ENCODE results near the gene PHKB. TPM values are rescaled to one million over a fixed set of nuclear protein-coding genes. Genes with fewer than 3 reads are reported as not detected.
"Not testable (repeated sequence)": the region's sequence is repeated elsewhere in the genome, so short reads cannot be mapped to it uniquely, and the experiment has no call there.

PHKB gene
- polyA plus RNA-seq, 3 donors, result 73.7 to 88.5 (median 85.8) TPM

DNA sequence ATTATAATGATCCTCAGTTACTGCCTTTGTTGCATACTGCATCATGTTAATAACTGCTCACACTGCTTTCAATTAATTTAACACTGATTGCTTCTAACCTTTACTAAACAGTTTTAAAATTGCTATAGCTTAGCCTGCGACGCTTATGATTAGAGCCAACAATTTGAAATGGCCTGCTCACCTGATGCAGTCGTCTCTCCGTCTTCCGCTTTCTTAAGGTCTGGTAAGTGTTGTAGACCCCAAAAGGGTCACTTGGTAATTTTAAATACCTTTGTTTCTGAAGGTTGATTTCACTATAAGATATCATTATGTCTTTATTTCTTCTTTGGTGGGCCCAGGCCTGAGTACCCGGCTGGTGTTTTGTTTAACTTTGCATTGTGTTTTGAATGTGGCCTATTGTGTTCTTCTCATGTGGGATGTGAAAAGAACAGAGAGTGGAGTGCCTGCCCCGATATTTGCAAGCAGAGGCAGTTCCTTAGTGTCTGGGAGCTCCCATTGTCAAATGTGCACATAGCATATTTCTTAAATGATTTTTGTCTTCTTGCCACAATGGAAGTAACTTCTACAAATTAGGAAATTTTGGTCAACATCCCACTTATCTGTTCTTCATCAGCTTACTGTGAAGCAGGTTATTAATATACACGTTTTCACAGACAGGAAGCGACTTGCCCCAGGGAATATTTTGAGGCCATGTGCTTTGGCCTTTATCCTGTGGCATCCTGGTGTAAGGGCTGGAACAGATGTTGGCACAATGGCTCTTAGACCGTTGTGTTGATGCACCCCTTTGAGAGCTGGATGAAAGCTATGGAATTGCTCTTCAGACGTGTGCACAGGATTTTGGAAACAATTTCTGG is 2.9 kb downstream of the PHKB start:
- no peak for DNase-seq (ENCODE audit: extremely low read depth in 1 of 11, low read depth in 9 of 11, low spot score in 4 of 11)

GRCh38 chr16:47465919-47466630 is 4.9 kb downstream of the PHKB start:
- no peak for DNase-seq (ENCODE audit: extremely low read depth in 1 of 11, low read depth in 9 of 11, low spot score in 4 of 11)

DNA sequence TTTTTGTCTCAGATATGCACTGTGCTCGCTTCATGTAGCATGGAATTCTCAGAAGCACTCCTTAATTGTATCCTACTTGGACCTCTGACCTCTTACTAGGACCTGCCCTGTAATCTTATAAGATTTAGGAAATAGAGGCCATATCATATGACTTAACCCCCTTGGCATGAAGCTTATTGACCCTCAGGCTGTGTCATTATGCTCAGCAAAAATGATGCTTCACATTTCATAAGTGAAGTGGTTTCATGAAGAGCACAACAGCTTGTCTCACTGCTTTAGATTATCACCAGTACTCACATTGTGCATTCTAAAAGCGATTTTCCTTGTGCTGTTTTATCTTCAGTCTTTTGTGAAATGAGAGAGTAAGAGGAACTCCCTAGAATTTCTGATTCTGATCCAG is 6.4 kb downstream of the PHKB start:
- DNase-seq (ENCODE audit: extremely low read depth in 1 of 11, low read depth in 9 of 11, low spot score in 4 of 11), result no peak

DNA sequence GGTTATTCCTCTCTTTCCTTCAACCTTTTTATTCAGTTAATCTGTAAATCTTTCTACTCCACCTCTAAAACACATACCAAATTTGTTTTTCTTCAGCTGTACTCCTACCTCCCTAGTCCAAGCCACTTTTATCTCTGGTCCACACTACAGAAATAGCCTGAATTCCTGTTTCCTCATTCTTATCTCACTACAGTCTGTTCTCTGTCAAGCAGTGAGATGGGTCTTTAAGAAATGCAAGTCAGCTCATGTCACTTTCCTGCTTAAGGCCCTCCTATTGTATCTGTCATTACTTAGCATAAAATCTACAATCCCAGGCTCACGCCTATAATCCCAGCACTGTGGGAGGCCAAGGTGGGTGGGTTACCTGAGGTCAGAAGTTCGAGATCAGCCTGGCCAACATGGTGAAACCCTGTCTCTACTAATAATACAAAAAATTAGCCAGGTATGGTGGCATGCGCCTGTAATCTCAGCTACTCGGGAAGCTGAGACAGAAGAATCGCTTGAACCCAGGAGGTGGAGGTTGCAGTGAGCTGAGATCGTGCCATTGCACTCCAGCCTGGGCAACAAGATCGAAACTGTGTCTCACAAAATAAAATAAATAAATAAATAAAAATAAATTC is 7.0 kb downstream of the PHKB start:
- not testable (repeated sequence) for DNase-seq (ENCODE audit: extremely low read depth in 1 of 11, low read depth in 9 of 11, low spot score in 4 of 11)

- no peak for DNase-seq (ENCODE audit: extremely low read depth in 1 of 11, low read depth in 9 of 11, low spot score in 4 of 11)
Observed at GRCh38 chr16:47469227-47469626, 8.1 kb downstream of the PHKB start.

- DNase-seq (ENCODE audit: extremely low read depth in 1 of 11, low read depth in 9 of 11, low spot score in 4 of 11), result no peak
Observed at GRCh38 chr16:47470211-47470610, 9.1 kb downstream of the PHKB start.

DNA sequence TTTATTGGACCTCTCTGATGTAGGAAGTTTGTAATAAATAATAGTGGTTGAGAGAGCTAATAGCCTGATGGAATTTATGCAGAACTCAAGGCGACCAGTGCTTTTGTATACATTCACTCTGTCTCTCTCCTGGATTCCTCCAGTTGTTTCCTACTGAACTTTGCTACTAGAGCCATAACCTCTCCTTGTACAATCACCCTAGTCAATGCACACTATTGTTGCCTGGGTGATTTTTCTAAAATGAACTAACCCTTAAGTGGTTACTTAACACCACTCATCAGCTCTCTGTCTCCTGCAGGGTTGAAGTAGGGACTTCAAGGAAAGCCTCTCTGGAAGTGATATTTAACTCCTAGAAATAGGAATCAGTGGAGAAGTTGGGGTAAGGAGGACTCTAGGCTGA is 9.7 kb downstream of the PHKB start:
- DNase-seq (ENCODE audit: extremely low read depth in 1 of 11, low read depth in 9 of 11, low spot score in 4 of 11), result no peak

DNA sequence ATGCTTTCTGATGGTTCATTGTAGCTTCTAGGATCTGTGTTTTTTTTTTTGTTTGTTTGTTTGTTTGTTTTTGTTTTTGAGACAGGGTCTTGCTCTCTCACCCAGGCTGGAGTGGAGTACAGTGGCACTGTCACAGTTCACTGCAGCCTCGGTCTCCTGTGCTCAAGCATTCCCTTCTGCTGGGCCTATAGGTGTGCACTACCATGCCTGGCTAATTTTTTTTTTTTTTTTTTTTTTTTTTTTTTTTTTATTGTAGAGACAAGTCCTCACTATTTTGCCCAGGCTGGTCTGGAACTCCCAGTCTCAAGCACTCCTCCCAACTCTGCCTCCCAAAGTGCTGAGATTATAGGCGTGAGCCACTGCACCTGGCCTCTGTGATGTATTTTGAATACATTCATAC is 11.9 kb downstream of the PHKB start:
- DNase-seq (ENCODE audit: extremely low read depth in 1 of 11, low read depth in 9 of 11, low spot score in 4 of 11), result not testable (repeated sequence)

GRCh38 chr16:47473792-47474191 is 12.7 kb downstream of the PHKB start:
- DNase-seq (ENCODE audit: extremely low read depth in 1 of 11, low read depth in 9 of 11, low spot score in 4 of 11), result no peak

DNA sequence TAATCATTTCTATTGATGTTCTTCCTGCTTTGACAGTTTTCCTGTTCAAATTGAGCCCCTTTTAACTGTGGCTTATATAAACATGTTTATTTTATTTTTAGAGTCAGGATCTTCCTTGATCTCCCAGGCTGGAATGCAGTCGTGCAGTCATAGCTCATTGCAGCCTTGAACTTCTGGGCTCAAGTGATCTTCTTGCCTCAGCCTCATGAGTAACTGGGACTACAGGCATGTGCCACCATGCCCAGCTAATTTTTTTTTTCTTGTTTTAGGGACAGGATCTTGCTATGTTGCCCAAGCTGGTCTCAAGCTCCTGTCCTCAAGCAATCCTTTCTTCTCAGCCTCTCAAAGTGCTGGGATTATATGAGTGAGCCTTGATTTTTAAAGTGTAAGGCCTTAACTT is 14.7 kb downstream of the PHKB start:
- peak in 1 of 11 donors; percentile 11 for DNase-seq (ENCODE audit: extremely low read depth in 1 of 11, low read depth in 9 of 11, low spot score in 4 of 11)

DNA sequence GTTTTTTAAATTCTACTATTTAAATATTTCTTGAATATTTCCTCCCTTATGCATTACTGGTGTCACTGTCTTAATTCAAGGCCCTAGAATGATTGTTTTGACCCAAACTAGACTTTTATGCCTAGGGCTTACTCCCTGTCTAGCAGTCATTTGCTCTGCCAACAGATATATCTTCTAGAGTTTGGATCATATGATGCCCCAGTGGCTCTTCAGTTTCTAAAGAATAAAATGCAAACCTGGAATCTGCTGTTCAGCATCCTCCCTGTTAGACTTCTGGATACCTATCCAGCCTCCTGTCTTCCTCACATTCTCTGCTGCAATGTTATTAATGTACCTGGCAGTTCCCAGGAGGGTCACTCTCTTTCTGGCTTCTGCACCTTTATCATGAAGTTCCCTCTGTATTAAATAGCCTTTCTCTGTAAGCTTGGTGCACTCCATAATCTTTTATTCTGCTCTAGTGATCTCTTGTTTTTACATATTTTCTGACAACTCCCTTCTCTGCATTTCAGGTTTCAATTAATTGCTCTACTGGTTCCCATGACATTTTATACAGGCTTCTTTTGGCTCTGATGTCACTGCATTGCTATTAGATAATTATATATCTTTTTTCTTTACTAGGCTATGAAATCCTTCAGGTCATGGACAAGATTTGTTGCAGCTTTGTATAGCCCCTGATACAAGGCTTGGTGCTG is 15.7 kb downstream of the PHKB start:
- DNase-seq (ENCODE audit: extremely low read depth in 1 of 11, low read depth in 9 of 11, low spot score in 4 of 11), result no peak

DNA sequence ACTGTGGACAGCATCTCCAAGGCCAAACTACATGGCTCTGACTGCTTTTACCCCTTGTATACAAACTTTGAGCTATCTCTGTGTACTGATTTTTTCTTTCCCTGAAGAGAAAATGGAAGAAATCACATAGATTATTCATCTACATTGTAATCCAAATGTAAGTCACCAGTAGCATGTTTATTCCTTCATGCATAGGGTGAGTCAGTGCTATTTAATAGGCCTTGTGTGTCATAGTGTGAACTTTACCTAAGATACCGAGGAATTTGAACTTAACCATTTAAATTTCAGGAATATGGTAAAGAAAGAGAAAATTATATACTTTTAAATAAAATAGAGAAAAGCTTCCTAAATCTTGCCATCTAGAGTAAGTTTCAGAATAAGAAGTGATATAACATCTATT is 16.5 kb downstream of the PHKB start:
- no peak for DNase-seq (ENCODE audit: extremely low read depth in 1 of 11, low read depth in 9 of 11, low spot score in 4 of 11)

- no peak for DNase-seq (ENCODE audit: extremely low read depth in 1 of 11, low read depth in 9 of 11, low spot score in 4 of 11)
Observed at GRCh38 chr16:47480410-47480809, 19.3 kb downstream of the PHKB start.

- no peak for DNase-seq (ENCODE audit: extremely low read depth in 1 of 11, low read depth in 9 of 11, low spot score in 4 of 11)
Observed at GRCh38 chr16:47481698-47482374, 20.7 kb downstream of the PHKB start.

DNA sequence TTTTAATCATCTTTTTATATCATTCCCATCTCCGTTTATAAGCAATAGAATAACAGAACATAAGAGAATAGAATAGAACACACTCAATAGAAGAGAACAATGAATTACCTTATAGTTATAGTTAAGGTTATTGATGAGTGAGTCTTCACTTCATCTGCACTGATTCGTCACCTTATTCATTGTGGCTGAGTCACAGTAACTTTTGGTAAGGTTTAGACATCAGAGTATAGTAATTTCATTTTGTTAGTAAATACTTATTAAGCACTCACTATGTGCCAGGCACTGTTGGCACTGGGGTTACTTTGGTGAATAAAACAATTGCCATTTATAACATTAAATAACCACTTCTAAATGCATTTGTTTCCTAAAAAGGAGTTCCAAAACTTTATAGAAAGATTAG is 22.5 kb downstream of the PHKB start:
- no peak for DNase-seq (ENCODE audit: extremely low read depth in 1 of 11, low read depth in 9 of 11, low spot score in 4 of 11)

GRCh38 chr16:47486856-47487255 is 25.7 kb downstream of the PHKB start:
- no peak for DNase-seq (ENCODE audit: extremely low read depth in 1 of 11, low read depth in 9 of 11, low spot score in 4 of 11)

DNA sequence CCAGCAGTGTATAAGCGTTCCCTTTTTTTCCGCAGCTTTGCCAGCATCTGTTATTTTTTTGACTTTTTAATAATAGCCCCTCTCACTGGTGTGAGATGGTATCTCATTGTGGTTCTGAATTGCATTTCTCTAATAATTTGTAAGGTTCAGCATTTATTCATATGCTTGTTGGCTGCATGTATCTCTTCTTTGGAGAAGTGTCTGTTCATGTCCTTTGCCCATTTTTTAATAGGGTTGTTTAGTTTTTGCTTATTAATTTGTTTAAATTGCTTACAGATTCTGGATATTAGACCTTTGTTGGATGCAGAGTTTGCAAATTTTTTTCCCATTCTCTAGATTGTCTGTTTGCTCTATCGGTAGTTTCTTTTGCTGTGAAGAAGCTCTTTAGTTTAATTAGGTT is 26.9 kb downstream of the PHKB start:
- no peak for DNase-seq (ENCODE audit: extremely low read depth in 1 of 11, low read depth in 9 of 11, low spot score in 4 of 11)

GRCh38 chr16:47490471-47490870 is 29.3 kb downstream of the PHKB start:
- no peak for DNase-seq (ENCODE audit: extremely low read depth in 1 of 11, low read depth in 9 of 11, low spot score in 4 of 11)

DNA sequence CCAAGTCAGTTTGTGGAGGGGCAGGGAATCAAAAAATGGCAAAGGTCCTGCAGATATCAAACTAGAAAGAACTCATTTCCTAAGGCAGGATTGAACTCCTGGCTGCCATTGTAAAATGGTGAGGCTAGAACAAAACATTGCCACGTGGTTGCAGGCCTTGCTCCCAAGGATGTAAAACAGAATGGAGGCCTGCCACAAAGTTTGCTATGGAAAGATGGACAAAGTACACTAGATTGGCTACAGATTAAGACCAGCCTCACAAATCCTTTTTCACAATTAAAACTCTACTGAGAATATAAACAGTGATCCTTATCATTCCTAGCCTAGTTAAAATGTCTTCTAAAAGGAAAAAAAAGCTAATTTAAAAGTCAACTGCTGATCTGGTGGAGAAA is 30.9 kb downstream of the PHKB start:
- no peak for DNase-seq (ENCODE audit: extremely low read depth in 1 of 11, low read depth in 9 of 11, low spot score in 4 of 11)
